ENCODE data around the gene GSTP1.
A peak's percentile ranks its signal among the peaks of the same experiment; 100 is the strongest.

Gene GSTP1

GRCh38 chr11:67572305-67572704 lies 11.3 kb upstream of the GSTP1 start:
- TF ChIP-seq, protein P1, sequence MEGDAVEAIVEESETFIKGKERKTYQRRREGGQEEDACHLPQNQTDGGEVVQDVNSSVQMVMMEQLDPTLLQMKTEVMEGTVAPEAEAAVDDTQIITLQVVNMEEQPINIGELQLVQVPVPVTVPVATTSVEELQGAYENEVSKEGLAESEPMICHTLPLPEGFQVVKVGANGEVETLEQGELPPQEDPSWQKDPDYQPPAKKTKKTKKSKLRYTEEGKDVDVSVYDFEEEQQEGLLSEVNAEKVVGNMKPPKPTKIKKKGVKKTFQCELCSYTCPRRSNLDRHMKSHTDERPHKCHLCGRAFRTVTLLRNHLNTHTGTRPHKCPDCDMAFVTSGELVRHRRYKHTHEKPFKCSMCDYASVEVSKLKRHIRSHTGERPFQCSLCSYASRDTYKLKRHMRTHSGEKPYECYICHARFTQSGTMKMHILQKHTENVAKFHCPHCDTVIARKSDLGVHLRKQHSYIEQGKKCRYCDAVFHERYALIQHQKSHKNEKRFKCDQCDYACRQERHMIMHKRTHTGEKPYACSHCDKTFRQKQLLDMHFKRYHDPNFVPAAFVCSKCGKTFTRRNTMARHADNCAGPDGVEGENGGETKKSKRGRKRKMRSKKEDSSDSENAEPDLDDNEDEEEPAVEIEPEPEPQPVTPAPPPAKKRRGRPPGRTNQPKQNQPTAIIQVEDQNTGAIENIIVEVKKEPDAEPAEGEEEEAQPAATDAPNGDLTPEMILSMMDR (conservative IDR thresholded peaks at IDR 0.05) = no peak

GRCh38 chr11:67572747-67573419 lies 10.7 kb upstream of the GSTP1 start:
- H3K27ac ChIP-seq = peak overlapping the region; percentile 44
- TF ChIP-seq, protein P1 (conservative IDR thresholded peaks at IDR 0.05) = peak; percentile 100

More at GRCh38 chr11:67572305-67572704, 11.3 kb upstream of the GSTP1 start:
- H3K27ac ChIP-seq = peak overlapping the region; percentile 44

DNA sequence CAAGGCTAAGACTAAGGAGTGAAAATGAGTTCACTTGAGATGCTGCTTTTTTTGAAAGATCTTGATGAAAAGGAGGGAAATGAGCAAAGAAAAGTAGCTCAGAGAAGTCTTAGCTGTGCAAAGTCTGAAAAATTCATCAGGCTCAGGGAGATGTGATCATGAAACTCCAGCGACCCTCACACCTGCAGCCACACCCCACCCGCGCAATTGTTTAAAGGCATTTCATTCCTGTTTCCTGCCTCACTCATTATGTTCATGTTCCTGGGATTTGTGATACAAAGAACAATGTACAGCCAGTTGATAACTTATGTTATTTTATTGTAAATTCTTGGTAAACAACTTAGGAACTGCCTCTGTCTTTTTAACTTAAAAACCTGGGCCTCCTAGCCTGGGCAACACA lies 8.7 kb upstream of the GSTP1 start:
- H3K27ac ChIP-seq = no peak overlapping the region
- TF ChIP-seq, protein P1 (conservative IDR thresholded peaks at IDR 0.05) = no peak

DNA sequence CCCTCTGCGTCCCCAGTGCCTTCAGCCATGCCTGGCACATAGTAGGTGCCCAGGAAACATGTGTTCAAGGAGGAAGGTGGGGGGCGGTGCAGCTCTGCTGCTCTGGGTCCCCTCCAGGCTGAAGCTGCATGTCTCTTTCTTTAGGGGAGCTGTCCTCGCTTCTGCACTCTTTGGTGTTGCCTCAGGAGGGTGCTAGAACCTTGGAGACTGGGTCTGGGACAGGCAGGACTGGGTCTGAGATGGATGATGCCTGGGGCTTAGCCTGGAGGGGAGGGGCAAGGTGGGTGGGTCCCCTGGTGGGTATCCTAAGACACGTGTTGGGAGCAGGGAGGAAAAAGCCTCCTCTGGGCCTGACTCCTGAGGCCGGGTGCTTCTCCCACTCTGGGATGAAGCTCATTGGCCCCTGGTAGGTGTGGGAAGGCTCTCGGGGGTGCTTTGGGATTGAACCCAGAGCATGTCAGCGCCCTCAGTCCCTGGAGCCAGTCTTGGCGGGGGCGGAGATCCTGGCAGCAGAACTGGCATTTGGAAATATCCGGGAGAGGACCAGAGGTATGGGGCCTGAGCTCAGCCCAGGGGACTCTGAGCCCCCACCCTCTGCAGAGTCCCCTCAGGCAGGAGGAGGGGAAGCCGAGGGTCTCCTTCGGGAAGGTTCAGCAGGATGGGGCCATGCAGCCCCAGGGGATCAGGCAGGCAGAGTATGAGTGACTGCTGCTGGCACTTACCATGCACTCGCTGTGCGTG lies 6.7 kb upstream of the GSTP1 start:
- H3K27ac ChIP-seq = peak overlapping the region; percentile 84; the same call in 1 of the 2 replicates
- TF ChIP-seq, protein P1 (conservative IDR thresholded peaks at IDR 0.05) = no peak; the same call in 1 of the 2 replicates

- H3K27ac ChIP-seq = peak overlapping the region; percentile 84; the same call in 1 of the 2 replicates
- TF ChIP-seq, protein P1 (conservative IDR thresholded peaks at IDR 0.05) = no peak
These were observed 5.7 kb upstream of the GSTP1 start for GRCh38 chr11:67577951-67578350.

DNA sequence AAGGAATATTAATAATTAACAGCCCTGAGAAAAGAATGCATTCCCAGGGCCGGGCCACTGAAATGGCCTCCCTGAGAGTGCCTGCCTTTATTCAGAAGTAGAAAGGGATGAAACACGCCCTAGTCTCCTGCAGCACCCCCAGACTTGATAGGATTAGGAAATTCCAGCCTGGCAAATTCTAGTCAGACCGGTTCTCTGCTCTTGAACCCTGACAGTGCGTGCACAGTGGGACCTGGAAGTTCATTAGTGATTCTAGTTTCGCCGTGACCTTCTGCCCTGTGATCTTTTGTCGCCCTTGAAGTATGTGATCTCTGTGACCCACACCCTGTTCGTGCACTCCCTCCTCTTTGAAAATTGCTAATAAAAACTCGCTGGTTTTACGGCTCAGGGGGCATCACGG lies 2.1 kb upstream of the GSTP1 start:
- H3K27ac ChIP-seq = peak overlapping the region; percentile 84

DNA sequence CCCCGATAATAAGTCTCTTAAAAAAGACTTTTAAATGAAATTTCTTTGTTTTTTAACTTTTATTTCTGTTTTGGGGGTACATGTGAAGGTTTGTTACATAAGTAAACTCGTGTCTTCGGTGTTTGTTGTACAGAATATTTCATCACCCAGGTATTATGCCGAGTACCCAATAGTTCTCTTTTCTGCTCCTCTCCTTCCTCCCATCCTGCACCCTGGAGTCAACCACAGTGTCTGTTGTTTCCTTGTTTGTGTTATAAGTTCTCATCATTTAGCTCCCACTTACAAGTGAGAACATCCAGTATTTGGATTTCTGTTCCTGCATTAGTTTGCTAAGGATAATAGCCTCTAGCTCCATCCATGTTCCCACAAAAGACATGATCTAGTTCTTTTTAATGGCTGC lies 1.6 kb upstream of the GSTP1 start:
- TF ChIP-seq, protein P1 (conservative IDR thresholded peaks at IDR 0.05) = no peak
- H3K27ac ChIP-seq = peak overlapping the region; percentile 84

More for the DNA sequence above, 2.1 kb upstream of the GSTP1 start:
- TF ChIP-seq, protein P1 (conservative IDR thresholded peaks at IDR 0.05) = no peak
